K562 (cell line): ENCODE results near the gene SLC30A3. TPM values are rescaled to one million over a fixed set of nuclear protein-coding genes. Genes with fewer than 3 reads are reported as not detected.
A peak's percentile ranks its signal among the peaks of the same experiment; 100 is the strongest.

ENCODE experiments used
- ADNP ChIP-seq: fragments of 200-800 bp; sonication (Bioruptor generic); IDR thresholded peaks from 2 replicates; pipeline ENCODE4 v1.6.1; 2016; ENCODE audit warnings: missing genetic modification characterization, missing compliant biosample characterization
- ARHGAP35 ChIP-seq: fragments of 450-650 bp; IDR thresholded peaks from 2 replicates; pipeline ENCODE4 v1.6.1; 2018; ENCODE audit not compliant: partially characterized antibody
- BCOR ChIP-seq: fragments of 450-650 bp; IDR thresholded peaks from 2 replicates; pipeline ENCODE4 v1.6.1; 2016
- DEAF1 ChIP-seq: fragments of 450-650 bp; formaldehyde crosslinking; IDR thresholded peaks from 2 replicates; pipeline ENCODE4 v1.4.0; 2020; ENCODE audit warnings: mild to moderate bottlenecking, moderate library complexity
- FOSL1 ChIP-seq: fragments of 200-800 bp; sonication (Bioruptor generic); conservative IDR thresholded peaks from 2 replicates; pipeline ENCODE4 v1.6.1; 2016; ENCODE audit warnings: missing genetic modification characterization, missing compliant biosample characterization
- MTF1 ChIP-seq: fragments of 250-450 bp; sonication (Bioruptor Pico); IDR thresholded peaks from 2 replicates; pipeline ENCODE4 v1.9.0; 2021; ENCODE audit warnings: moderate library complexity, mild to moderate bottlenecking, inconsistent platforms, borderline replicate concordance
- NR2C1 ChIP-seq, 2 experiments: fragments of 450-650 bp; IDR thresholded peaks; 2 replicates each; pipeline ENCODE4 v1.6.1; 2017; ENCODE audit warnings: mild to moderate bottlenecking in 2 of 2, antibody characterized with exemption in 1 of 2, inconsistent platforms in 1 of 2, missing compliant biosample characterization in 1 of 2, missing genetic modification characterization in 1 of 2
- NR2C2 ChIP-seq, 2 experiments: fragments of 200-800 bp in 1 of 2; sonication (Bioruptor generic) in 1 of 2; sonication (generic) in 1 of 2; formaldehyde crosslinking in 1 of 2; IDR thresholded peaks; 2 replicates each; pipeline versions ENCODE4 v1.6.1 to v1.8.0; 2016 to 2022; ENCODE audit warnings: mild to moderate bottlenecking in 1 of 2, missing compliant biosample characterization in 1 of 2, missing genetic modification characterization in 1 of 2, missing genetic modification reagents in 1 of 2
- PHB ChIP-seq: fragments of 250-450 bp; sonication (Bioruptor Pico); IDR thresholded peaks from 2 replicates; pipeline ENCODE4 v1.5.0; 2021
- RREB1 ChIP-seq: fragments of 250-450 bp; sonication (Bioruptor Pico); IDR thresholded peaks from 2 replicates; pipeline ENCODE4 v1.4.0; 2020
- SAFB2 ChIP-seq: fragments of 200-400 bp; formaldehyde crosslinking; IDR thresholded peaks from 2 replicates; pipeline ENCODE4 v1.6.1; 2018; ENCODE audit warnings: borderline replicate concordance, low read length, low read depth, moderate library complexity; ENCODE audit not compliant: severe bottlenecking
- SMARCA5 ChIP-seq: fragments of 450-650 bp; IDR thresholded peaks from 2 replicates; pipeline ENCODE4 v1.6.1; 2016
- SMARCB1 ChIP-seq: IDR thresholded peaks from 2 replicates; pipeline ENCODE4 v1.6.1; 2011; ENCODE audit warnings: improper control_type of control experiment, low read depth; ENCODE audit not compliant: insufficient read length
- SNAPC5 ChIP-seq: fragments of 250-450 bp; sonication (Bioruptor Pico); IDR thresholded peaks from 2 replicates; pipeline ENCODE4 v1.8.0; 2021; ENCODE audit warnings: moderate library complexity, mild to moderate bottlenecking, inconsistent platforms
- SNRNP70 ChIP-seq: fragments of 200-400 bp; formaldehyde crosslinking; optimal IDR thresholded peaks from 2 replicates; pipeline ENCODE3; 2017; ENCODE audit warnings: low read depth, low read length
- SP2 ChIP-seq: IDR thresholded peaks from 2 replicates; pipeline ENCODE4 v1.6.1; 2011; ENCODE audit warnings: mild to moderate bottlenecking, low read depth, low read length, moderate library complexity; ENCODE audit not compliant: poor library complexity, severe bottlenecking; ENCODE audit errors: extremely low read depth
- polyA plus RNA-seq, 8 experiments: library from polyadenylated mRNA; depleted of rRNA in 4 of 8; stranded (reverse) in 5 of 8; unstranded in 3 of 8; fragments of >200 nt; fragmentation: Nextera tagmentation in 2 of 8; fragmentation: Illumina TruSeq in 1 of 8; extraction: Ambion mirVana in 2 of 8; extraction: Trizol in 1 of 8; gene quantifications; 2 replicates each; pipeline versions ENCODE4 v1.2.1 to v1.2.3, GENCODE V29; 2011 to 2014; ENCODE audit warnings: inconsistent platforms in 1 of 8, missing spikeins in 1 of 8
- total RNA-seq, 7 experiments: library from RNA; depleted of rRNA in 6 of 7; stranded (reverse); fragments of >200 nt in 6 of 7; fragmentation: Illumina TruSeq in 2 of 7; extraction: Trizol in 2 of 7; gene quantifications; 2 replicates each; pipeline versions ENCODE4 v1.2.1 to v1.2.3, GENCODE V29; 2011 to 2021; ENCODE audit warnings: low replicate concordance in 1 of 7
- TF ChIP-seq, protein P1 (sequence below): IDR thresholded peaks from 2 replicates; pipeline ENCODE4 v1.6.1; 2014; ENCODE audit warnings: antibody characterized with exemption

Gene SLC30A3
- total and polyA plus RNA-seq, 9 of the 15 experiments (the other 6 are each of a cell fraction or from before 2014, with no cell fraction given), result 0.03 to 2.7 (median 0.89) TPM; not detected in 1

GRCh38 chr2:27217173-27218121 lies 45.4 kb downstream of the SLC30A3 start, which contains the start of gene CAD (continued):
- TF ChIP-seq DEAF1 (CRISPR knock-in tag), result no peak
- TF ChIP-seq RREB1, result no peak
- TF ChIP-seq SNAPC5 (CRISPR knock-in tag), result no peak
- no peak for TF ChIP-seq SNRNP70
- TF ChIP-seq SMARCB1, result no peak
- TF ChIP-seq NR2C2 (CRISPR knock-in tag; IDR thresholded peaks at IDR 0.05), result peak; percentile 42; the same call in 1 of the 2 replicates
- no peak for TF ChIP-seq NR2C2 (tag; IDR thresholded peaks at IDR 0.05)
- TF ChIP-seq ADNP (tag), result no peak
- no peak for TF ChIP-seq SP2
- no peak for TF ChIP-seq SAFB2
- no peak for TF ChIP-seq ARHGAP35
- TF ChIP-seq, protein P1, sequence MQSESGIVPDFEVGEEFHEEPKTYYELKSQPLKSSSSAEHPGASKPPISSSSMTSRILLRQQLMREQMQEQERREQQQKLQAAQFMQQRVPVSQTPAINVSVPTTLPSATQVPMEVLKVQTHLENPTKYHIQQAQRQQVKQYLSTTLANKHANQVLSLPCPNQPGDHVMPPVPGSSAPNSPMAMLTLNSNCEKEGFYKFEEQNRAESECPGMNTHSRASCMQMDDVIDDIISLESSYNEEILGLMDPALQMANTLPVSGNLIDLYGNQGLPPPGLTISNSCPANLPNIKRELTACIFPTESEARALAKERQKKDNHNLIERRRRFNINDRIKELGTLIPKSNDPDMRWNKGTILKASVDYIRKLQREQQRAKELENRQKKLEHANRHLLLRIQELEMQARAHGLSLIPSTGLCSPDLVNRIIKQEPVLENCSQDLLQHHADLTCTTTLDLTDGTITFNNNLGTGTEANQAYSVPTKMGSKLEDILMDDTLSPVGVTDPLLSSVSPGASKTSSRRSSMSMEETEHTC, result 0 out of 2 replicates have a peak, but pooled peaks have one; percentile 62
- TF ChIP-seq FOSL1 (tag), result no peak
- TF ChIP-seq PHB, result no peak
- TF ChIP-seq SMARCA5, result no peak
- no peak for TF ChIP-seq NR2C1 (IDR thresholded peaks at IDR 0.05)
- no peak for TF ChIP-seq NR2C1 (tag; IDR thresholded peaks at IDR 0.05)
- TF ChIP-seq BCOR, result no peak
- no peak for TF ChIP-seq MTF1
